SH-SY5Y (cell line): ENCODE data around the gene NMNAT3.
A peak's percentile ranks its signal among the peaks of the same experiment; 100 is the strongest.

Experiments
- GATA2 ChIP-seq: IDR thresholded peaks from 2 replicates; pipeline ENCODE4 v1.6.1; 2011; ENCODE audit warnings: mild to moderate bottlenecking, low read depth, low read length
- GATA3 ChIP-seq: IDR thresholded peaks from 2 replicates; pipeline ENCODE4 v1.6.1; 2011; ENCODE audit warnings: low read depth, mild to moderate bottlenecking, low read length, moderate library complexity

Gene NMNAT3

GRCh38 chr3:139597947-139598346, 79.8 kb downstream of the NMNAT3 start:
- TF ChIP-seq GATA2: no peak
- TF ChIP-seq GATA3: no peak

GRCh38 chr3:139588450-139588849, 89.3 kb downstream of the NMNAT3 start:
- TF ChIP-seq GATA3 (no peak), GATA2 (no peak)

DNA sequence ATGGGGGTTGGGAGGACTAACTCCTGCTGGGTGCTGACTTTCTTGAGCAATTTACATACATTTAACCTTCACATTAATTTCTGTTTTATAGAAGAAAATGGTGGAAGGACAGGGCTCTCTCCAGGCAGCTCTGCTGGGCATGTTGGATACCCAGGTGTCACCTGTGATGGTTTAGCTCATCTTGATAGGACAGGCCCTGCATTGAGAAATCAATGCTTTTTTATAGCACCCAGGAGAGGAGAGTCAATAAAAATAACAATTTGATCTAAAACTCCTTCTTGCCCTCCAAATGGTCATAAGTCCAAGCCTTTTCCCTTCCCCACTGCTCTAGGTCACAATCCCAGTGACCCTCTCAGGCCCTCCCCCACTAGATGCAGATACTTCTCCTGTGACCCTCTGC, 90.0 kb downstream of the NMNAT3 start:
- no peak for TF ChIP-seq GATA2
- no peak for TF ChIP-seq GATA3

DNA sequence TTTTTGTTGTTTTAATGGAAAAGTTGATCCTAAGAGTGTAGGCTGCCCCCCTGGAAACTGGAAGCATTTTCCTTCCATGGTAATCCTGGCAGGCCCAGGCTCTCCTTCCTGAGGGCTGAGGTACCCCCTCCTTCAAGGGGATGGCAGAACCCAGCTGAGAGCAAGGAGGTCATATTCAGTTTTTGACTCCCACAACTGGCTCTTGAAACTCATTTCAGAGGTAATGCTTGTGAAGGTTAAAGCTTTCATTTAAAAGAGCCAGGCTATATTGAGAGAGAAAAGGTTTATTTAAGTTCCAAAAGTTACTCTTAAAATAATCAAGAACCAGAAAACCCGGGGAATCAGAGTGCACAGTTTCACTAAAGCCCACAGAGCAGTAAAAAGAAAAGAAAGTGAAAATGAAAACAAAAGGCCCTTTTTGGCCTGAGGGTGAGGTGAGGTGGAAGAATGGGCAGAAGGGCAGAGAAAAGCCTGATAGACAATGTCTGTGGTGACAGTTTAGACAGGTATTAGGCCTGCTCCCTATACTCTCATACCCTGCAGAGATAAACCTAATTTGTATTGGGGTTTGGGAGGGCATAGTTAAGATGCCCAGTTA, 91.3 kb downstream of the NMNAT3 start:
- TF ChIP-seq GATA3 (no peak), GATA2 (no peak)

DNA sequence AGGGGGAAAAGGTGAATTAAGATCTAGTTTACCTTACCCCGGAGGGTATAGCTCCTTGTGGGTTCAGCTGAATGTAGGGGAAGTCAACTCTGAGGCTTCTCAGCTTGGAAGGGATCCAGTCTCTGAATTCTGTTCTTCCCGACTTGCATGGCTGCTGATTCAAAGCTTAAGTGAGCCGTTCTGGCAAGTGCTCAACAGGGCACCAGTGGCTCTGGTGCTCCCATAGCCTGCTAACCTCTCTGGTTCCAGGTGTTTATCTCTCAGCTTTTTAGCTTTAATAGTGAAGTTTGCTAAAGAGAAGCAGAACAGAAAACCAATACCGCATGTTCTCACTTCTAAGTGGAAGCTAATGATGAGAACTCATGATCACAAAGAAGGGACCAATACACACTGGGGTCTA, 92.0 kb downstream of the NMNAT3 start:
- no peak for TF ChIP-seq GATA3
- no peak for TF ChIP-seq GATA2

DNA sequence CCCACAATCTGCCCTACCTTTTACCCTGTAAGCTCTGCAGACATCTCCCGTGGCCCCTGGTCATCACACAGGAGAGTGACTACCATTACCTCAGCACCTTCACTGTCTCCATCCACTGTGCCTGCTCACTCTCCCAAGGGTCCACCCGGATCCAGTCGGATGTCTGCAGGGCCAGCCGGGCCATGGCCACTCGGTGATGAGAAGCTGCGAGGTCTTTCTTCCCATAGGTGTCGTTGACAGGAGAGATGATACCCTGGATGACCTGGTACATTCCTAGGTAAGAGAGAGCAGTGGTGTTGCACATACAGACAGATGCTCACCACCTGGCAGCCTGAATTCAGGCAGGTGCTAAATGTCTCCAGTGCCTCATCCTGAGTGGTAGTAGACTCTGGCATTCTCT, 99.0 kb downstream of the NMNAT3 start:
- no peak for TF ChIP-seq GATA2
- TF ChIP-seq GATA3: no peak

GRCh38 chr3:139577909-139578308, 99.9 kb downstream of the NMNAT3 start:
- TF ChIP-seq GATA3 (no peak), GATA2 (no peak)

DNA sequence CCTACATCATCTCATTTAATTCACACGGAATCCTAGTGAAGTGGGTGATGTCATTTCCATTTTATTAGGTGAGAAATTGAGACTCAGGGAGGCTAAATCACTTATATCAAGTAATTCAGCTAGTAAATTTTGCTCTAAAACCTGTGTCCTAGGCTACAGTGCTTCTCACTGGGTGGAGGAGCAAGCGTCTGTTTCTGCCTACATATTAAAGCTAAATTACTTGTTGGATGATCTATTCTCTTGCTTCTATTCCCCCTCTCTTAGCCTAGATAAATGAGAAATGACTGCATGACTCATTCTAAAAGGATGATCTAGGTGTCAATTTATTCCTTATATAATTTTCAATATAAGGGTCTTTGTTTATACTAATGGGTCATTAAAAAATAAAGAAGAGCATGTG, 100.4 kb downstream of the NMNAT3 start:
- TF ChIP-seq GATA3 (no peak), GATA2 (no peak)

DNA sequence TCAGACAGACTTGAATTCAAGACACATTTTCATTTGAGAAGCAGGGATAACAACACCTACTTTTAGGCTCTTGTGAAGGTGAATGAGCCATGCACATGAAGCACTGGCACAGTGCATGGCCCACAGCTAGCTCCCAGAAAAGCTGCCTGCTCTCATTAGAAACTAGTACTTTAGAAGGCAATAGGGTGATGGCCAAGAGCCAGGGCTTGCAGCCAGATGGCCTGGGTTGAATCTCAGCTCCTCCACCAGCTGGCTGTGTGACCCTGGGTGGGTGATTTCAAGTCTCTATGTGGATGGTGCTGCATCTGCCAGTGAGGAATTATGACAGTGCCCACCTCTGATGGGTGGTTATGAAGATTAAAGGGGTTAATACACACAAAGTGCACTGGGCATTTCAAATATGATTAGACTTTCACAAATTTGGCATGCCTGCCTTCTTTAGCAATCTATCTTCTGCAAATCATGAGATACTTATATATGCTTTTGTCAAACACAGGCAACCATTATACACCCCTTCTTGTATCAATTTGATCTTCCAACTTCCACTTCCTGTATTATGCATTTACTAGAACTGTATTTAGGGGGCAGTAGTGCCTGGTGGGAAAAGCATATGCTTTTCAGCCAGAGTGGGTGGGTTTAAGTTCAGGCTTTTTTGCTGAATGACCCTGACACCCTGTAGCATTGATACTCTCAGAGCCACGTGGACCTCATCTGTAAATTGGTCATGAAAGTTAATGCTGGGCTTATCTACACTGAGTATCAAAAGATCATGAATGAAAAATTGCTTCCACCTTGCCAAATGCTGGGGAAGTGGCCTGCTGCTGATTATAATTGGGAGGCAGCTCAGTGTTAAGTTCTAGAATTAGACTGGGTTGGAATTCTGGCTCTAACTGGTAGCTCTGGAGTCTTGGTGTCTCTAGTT, 103.5 kb downstream of the NMNAT3 start:
- peak; percentile 65 for TF ChIP-seq GATA2
- peak; percentile 62; the same call in 1 of the 2 replicates for TF ChIP-seq GATA3

GRCh38 chr3:139572847-139573672, 104.7 kb downstream of the NMNAT3 start:
- TF ChIP-seq GATA2: no peak
- no peak for TF ChIP-seq GATA3

- no peak for TF ChIP-seq GATA3
- no peak for TF ChIP-seq GATA2
These were observed 106.1 kb downstream of the NMNAT3 start for GRCh38 chr3:139571711-139572110.

GRCh38 chr3:139564294-139564861, 113.4 kb downstream of the NMNAT3 start:
- TF ChIP-seq GATA2 (no peak), GATA3 (no peak)

- TF ChIP-seq GATA2 (no peak), GATA3 (no peak)
These were observed 115.7 kb downstream of the NMNAT3 start for GRCh38 chr3:139561959-139562676.

- TF ChIP-seq GATA3: no peak
- no peak for TF ChIP-seq GATA2
These were observed 116.4 kb downstream of the NMNAT3 start for GRCh38 chr3:139561255-139561817.
